Natural killer cell (primary cell): ENCODE results near the gene SYCP2L. TPM values are rescaled to one million over a fixed set of nuclear protein-coding genes. Genes with fewer than 3 reads are reported as not detected.
A peak's percentile ranks its signal among the peaks of the same experiment; 100 is the strongest.
"Not testable (repeated sequence)": the region's sequence is repeated elsewhere in the genome, so short reads cannot be mapped to it uniquely, and the experiment has no call there.

Source experiments
- ATAC-seq, 3 donors: fragments of 150-1000 bp in 2 of 3; fragments of 200-7000 bp in 1 of 3; cut with Tn5 transposase; 1 replicate in 1 of 3; 2 replicates in 2 of 3; pipeline ENCODE4 v1.10.0; 2021; ENCODE audit warnings: mild to moderate bottlenecking in 2 of 3, moderate library complexity in 2 of 3
- DNase-seq, 2 donors: peaks; one replicate each; pipeline versions ENCODE4 v3.0.0 to v3.0.0-alpha.2; 2013 to 2021; ENCODE audit warnings: mixed read lengths in 1 of 2
- H3K27ac ChIP-seq: one replicate; pipeline ENCODE4 v1.5.1; 2013; ENCODE audit warnings: mild to moderate bottlenecking, low read length
- H3K27me3 ChIP-seq: one replicate; pipeline ENCODE4 v1.6.1; 2013; ENCODE audit warnings: low read length; ENCODE audit not compliant: control insufficient read depth, insufficient read depth
- H3K36me3 ChIP-seq: one replicate; pipeline ENCODE4 v1.6.1; 2013; ENCODE audit warnings: low read length; ENCODE audit not compliant: control insufficient read depth, insufficient read depth
- H3K4me1 ChIP-seq: one replicate; pipeline ENCODE4 v1.6.1; 2013; ENCODE audit warnings: low read length; ENCODE audit not compliant: control insufficient read depth, insufficient read depth
- H3K4me3 ChIP-seq: one replicate; pipeline ENCODE4 v1.5.1; 2013; ENCODE audit warnings: low read length
- H3K9me3 ChIP-seq: one replicate; pipeline ENCODE4 v1.6.1; 2013; ENCODE audit warnings: low read length; ENCODE audit not compliant: control insufficient read depth, insufficient read depth
- H3K27ac Mint-ChIP-seq, 2 donors: one replicate each; pipeline ENCODE4 v1.8.0; 2022; ENCODE audit warnings: mild to moderate bottlenecking in 2 of 2, mixed read lengths in 2 of 2, moderate library complexity in 1 of 2
- H3K27me3 Mint-ChIP-seq, 2 donors: one replicate each; pipeline ENCODE4 v1.8.0; 2022; ENCODE audit warnings: low read depth in 2 of 2, mixed read lengths in 2 of 2
- H3K36me3 Mint-ChIP-seq: one replicate; pipeline ENCODE4 v1.8.0; 2022; ENCODE audit warnings: mixed read lengths
- H3K4me1 Mint-ChIP-seq, 2 donors: one replicate each; pipeline ENCODE4 v1.8.0; 2022; ENCODE audit warnings: mixed read lengths in 2 of 2
- H3K4me3 Mint-ChIP-seq: one replicate; pipeline ENCODE4 v1.8.0; 2022; ENCODE audit warnings: mild to moderate bottlenecking, moderate library complexity, mixed read lengths
- H3K9me3 Mint-ChIP-seq, 2 donors: one replicate each; pipeline ENCODE4 v1.8.0; 2022; ENCODE audit warnings: mixed read lengths in 2 of 2
- CTCF ChIP-seq: fragments of 200-600 bp; IDR thresholded peaks from one replicate; pipeline ENCODE4 v1.8.0; 2022; ENCODE audit warnings: antibody characterized with exemption
- WGBS: methylation state at CpG from one replicate; pipeline ENCODE4 v1.1.7; 2013; ENCODE audit warnings: missing lambda C conversion rate; ENCODE audit not compliant: insufficient coverage; 5-methylcytosine and 5-hydroxymethylcytosine counted together
- intact Hi-C: fragments of 100-400 bp; cut with micrococcal nuclease; formaldehyde crosslinking; loops from one replicate; pipeline ENCODE4 v1.14.2; 2022
- total RNA-seq, 4 donors: library from RNA; stranded (reverse); fragments of 120-200 nt in 1 of 4; gene quantifications; one replicate each; pipeline versions ENCODE4 v1.2.3 to v1.2.4, GENCODE V29; 2013 to 2022

SYCP2L gene
- total RNA-seq, 3 donors from 2014 or later (not counting 1 experiment from before 2014, with no cell fraction given): 0.82 to 7.3 TPM; not detected in 1

GRCh38 chr6:10901770-10902169 lies 14.9 kb downstream of the SYCP2L start:
- ATAC-seq (peak in 2 of 3 donors; percentile 57 to 65), DNase-seq (peak in 1 of 2 donors; percentile 9)
- Mint-ChIP-seq H3K4me3 (peak overlapping the region; percentile 17), H3K27ac (no peak overlapping the region), H3K9me3 (no peaks in the 10 kb centered on the region), H3K27me3 (no peaks in the 10 kb centered on the region), H3K4me1 (peaks cover 10 to 18% of the 10 kb centered on the region in 2 donors), H3K36me3 (no peaks in the 10 kb centered on the region)
- H3K4me3 ChIP-seq: no peak overlapping the region
- TF ChIP-seq CTCF: no peak
- intact Hi-C loops: no loop called here
- no peaks in the 10 kb centered on the region for H3K9me3 ChIP-seq
- no peaks in the 10 kb centered on the region for H3K36me3 ChIP-seq
- no peaks in the 10 kb centered on the region for H3K27me3 ChIP-seq
- peaks cover 6% of the 10 kb centered on the region for H3K4me1 ChIP-seq
- no peak overlapping the region for H3K27ac ChIP-seq
- WGBS: 54% methylated on average over 4 of the region's 4 CpGs

GRCh38 chr6:10904015-10904414 lies 17.2 kb downstream of the SYCP2L start:
- Histone ChIP-seq H3K4me1 (peaks cover 6% of the 10 kb centered on the region), H3K27ac (no peak overlapping the region), H3K36me3 (no peaks in the 10 kb centered on the region), H3K4me3 (no peak overlapping the region), H3K27me3 (no peaks in the 10 kb centered on the region), H3K9me3 (no peaks in the 10 kb centered on the region)
- DNase-seq (no peak), ATAC-seq (no peak)
- intact Hi-C loops: no loop called here
- H3K4me1 Mint-ChIP-seq: peaks cover 10 to 18% of the 10 kb centered on the region in 2 donors
- H3K36me3 Mint-ChIP-seq: no peaks in the 10 kb centered on the region
- no peak overlapping the region for H3K4me3 Mint-ChIP-seq
- H3K27me3 Mint-ChIP-seq: no peaks in the 10 kb centered on the region
- H3K9me3 Mint-ChIP-seq: no peaks in the 10 kb centered on the region
- no peak overlapping the region for H3K27ac Mint-ChIP-seq
- WGBS: 97% methylated on average over 7 of the region's 7 CpGs
- TF ChIP-seq CTCF: no peak

- Histone ChIP-seq H3K36me3 (no peaks in the 10 kb centered on the region), H3K4me3 (no peak overlapping the region), H3K27me3 (no peaks in the 10 kb centered on the region), H3K9me3 (no peaks in the 10 kb centered on the region), H3K4me1 (no peaks in the 10 kb centered on the region), H3K27ac (no peak overlapping the region)
- Mint-ChIP-seq H3K4me1 (no peaks in the 10 kb centered on the region), H3K9me3 (peaks cover 0 to 2% of the 10 kb centered on the region in 2 donors), H3K27me3 (peaks cover 3 to 10% of the 10 kb centered on the region in 2 donors), H3K36me3 (no peaks in the 10 kb centered on the region), H3K27ac (no peak overlapping the region), H3K4me3 (no peak overlapping the region)
- WGBS: 60% methylated on average over 1 of the region's 1 CpG
- DNase-seq: no peak
- intact Hi-C loops: no loop called here
- no peak for TF ChIP-seq CTCF
- ATAC-seq: no peak
Measured at GRCh38 chr6:10908228-10908627, 21.4 kb downstream of the SYCP2L start.

- intact Hi-C loops, H3K27me3 ChIP-seq, H3K27ac ChIP-seq, H3K4me1 Mint-ChIP-seq, H3K4me3 ChIP-seq, DNase-seq, H3K9me3 Mint-ChIP-seq, H3K4me1 ChIP-seq, H3K36me3 Mint-ChIP-seq, H3K9me3 ChIP-seq, H3K4me3 Mint-ChIP-seq, ATAC-seq, H3K36me3 ChIP-seq, H3K27ac Mint-ChIP-seq: not testable (repeated sequence)
- WGBS: 97% methylated on average over 2 of the region's 3 CpGs
- H3K27me3 Mint-ChIP-seq: peaks cover 13 to 38% of the 10 kb centered on the region in 2 donors
Measured at GRCh38 chr6:10919520-10919919, 32.7 kb downstream of the SYCP2L start.
